DMS114 treated with DMSO at 0.1 percent for 48 hours (cell line): Measurements from ENCODE around the gene DIS3L2.
"Not testable (repeated sequence)": the region's sequence is repeated elsewhere in the genome, so short reads cannot be mapped to it uniquely, and the experiment has no call there.

ENCODE experiments used
- DNase-seq: peaks from one replicate; lab custom pipeline; 2025; ENCODE audit not compliant: unreplicated experiment; lab: John Stamatoyannopoulos, UW

DIS3L2 gene

DNA sequence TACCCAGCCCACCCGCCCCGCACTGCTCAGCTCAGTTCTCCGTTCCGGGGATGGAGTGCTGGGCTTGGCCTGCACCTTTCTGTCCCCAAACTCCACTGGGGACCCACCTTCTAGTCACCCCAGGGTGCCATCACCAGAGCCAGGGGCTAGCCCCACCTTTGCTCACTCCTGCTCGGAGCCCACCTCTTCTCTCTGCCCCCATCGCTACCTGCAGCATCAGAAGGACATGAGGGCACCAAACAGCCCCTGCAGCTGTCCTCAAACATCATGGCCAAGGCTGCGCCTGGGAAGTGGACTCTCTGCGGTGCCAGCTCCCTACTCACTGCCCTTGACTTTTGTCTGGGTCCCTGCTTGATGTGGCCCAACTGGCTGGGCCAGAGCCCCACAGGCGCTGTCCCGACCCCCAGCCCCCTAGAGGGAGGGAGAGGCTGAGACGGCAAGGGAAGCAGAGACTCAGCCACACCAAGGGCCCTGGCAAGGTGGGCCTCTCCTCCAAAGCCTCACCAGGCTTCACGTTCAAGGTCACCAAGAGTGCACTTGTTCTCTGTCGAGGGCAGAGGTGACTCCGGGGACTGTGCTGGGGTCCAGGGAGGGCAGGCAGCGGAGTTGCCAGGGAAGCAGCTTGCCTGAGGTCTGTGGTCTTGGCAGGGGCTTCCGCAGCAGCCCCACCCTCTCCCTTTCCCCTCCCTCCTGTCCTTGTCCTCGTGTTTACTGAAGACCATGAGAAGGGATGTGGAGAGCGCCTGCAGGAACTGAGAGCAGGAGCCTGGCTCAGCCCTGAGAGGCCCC, 403.5 kb downstream of the DIS3L2 start:
- not testable (repeated sequence) for DNase-seq

DNA sequence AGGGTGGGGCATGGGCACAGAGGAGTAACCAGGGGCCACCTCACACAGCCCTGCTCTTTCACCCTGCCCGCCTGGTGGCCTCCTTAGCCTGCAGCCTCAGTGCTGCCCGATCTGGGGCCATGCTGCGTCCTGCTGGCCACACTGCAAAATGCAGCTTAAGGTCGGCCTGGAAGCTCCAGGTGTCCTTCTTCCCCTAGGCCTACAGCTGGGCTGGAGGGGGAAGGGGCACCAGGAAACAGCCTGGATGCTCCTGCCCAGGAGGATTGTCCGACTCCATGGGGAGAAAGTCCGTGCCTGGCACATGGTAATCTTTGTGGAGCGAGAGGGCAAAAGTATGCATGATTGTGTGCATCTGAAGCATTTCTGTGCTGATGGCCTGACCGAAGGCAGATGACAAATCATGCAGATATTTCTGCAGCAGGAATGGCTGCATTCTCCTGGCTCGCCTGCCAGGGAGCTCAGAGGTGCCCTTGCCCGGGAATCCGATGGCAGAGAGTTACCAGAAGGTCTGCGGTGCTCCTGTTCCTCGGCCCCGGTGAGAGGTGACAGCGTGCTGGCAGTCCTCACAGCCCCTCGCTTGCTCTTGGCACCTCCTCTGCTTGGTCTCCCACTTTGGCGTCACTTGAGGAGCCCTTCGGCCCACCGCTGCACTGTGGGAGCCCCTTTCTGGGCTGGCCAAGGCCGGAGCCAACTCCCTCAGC, 404.3 kb downstream of the DIS3L2 start:
- DNase-seq, result no peak

DNA sequence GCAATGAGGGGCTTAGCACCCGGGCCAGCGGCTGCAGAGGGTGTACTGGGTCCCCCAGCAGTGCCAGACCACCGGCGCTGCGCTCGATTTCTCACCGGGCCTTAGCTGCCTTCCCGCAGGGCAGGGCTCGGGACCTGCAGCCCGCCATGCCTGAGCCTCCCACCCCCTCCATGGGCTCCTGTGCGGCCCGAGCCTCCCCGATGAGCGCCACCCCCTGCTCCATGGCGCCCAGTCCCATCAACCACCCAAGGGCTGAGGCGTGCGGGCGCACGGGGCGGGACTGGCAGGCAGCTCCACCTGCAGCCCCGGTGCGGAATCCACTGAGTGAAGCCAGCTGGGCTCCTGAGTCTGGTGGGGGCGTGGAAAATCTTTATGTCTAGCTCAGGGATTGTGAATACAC, 404.9 kb downstream of the DIS3L2 start:
- DNase-seq, result not testable (repeated sequence)

DNA sequence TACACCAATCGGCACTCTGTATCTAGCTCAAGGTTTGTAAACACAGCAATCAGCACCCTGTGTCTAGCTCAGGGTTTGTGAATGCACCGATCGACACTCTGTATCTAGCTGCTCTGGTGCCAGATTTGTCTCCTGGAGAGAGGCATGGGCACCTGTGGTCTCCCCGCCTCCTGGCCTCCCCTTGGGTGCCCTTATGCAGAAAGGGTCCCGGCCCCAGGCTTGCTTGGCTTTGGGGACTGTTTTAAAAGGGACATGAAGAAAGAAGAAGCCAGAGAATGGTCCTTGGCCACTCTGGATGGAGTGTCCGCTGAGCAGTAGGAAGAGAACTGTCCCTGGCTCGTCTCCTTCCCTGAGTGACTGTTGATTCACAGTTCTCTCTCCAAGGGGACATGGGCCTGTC, 405.5 kb downstream of the DIS3L2 start:
- no peak for DNase-seq

DNA sequence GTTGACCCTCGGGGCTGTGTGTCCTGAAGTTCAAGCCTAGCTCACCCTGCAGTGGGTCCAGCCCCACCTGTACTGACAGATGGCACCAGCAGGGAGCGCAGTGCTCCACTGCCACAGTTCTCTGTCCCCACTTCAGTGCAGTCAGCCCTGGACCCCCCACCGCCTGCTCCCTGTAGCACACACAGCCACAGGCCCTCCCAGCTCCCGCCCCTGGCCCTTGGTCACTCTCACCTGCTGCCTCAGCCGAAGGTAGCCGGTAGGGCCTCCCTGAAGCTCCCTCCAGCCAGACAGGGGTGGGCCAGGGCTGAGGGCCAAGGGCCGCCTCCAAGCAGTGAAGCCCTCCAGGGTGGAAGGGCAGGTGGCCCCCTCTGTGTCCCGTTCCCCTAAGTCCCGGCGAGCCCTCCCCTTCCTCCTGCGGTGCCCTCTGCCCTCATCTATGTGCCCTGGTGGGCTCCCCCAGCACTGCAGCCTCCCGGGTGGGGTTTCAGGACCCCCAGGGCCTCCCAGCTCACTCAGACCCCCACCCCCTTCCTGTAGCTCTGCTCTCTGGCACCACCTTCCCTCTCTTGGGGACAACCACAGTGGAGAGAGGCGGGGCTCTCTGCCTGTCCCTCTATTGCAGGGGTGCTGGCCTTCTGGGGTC, 406.2 kb downstream of the DIS3L2 start:
- no peak for DNase-seq

DNA sequence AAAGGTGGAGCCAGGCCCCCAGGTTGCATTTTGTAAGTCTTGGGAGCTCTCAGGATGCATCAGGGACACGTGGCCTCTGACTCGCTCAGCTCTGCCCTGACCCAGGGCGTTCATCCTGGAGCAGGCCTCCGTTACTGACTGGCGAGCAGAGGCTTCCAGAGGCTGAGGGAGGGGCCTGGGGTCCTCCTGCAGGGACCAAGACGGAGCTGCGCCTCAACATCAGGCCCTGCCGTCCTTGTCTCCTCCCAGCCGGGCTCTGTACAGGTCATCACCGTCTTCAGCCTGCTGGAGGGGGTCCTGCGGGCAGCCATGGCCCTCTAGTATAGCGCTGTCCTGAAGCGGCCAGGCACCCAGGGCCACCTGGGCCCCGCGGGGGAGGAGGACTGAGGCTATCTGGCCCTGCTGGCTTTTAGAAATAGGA, 406.8 kb downstream of the DIS3L2 start:
- DNase-seq, result no peak

DNA sequence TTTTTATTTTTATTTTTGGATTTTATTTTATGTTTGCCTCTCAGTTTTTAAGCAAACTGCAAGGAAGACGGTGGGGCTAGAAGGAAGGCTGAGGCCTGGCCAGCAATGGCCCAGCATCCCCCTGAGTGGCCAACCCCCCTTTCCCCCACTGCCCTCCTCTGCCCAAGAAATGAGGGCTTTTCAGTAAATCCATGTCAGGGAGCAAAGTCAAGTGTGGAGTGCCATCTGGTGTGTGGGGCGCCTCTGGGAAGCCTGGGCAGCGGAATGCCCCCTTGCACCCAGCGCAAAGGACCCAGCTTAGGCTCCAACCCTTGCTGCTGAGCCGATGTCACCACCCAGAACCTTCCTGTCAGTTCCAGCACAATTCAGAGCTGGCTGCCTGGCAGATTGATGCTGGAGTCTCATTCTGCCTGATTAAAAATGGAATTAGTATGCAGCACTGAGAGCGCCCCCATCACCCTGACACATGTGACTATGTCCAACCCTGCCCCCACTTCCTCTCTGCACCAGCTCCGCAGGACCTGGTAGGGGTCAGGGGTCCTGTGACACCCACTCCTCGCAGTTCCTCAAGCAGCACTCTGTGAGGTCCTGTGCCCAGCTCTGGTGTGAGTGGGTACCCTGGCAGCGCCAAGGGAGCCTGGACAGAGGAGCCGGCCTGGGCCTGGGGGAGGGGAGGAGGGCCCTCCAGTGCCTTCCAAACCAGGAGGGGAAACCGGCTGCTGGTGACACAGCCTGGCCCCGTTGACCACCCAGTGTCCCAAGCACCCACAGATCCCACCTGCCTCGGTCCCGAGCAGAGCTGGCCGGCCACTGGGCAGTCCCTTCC, 407.8 kb downstream of the DIS3L2 start:
- no peak for DNase-seq

DNA sequence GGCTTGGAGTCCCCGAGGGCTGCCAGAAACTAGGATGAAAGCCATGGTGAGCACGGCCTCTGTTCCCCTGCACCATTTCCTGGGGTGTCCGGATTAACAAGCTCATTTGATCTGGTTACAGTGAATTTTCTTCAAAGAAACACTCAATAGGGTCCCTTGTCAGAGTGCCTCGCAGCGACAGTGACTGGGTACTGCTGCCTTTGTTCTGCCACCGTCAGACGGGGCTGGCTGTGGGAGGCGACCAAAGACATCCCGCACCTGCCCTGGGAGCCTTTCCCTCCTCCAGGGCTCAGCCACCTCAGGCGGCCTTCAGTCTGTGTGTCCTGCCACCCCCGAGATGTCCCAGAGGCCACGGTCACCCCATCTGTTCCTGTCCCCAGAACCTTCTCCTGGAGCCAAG, 408.5 kb downstream of the DIS3L2 start:
- DNase-seq, result not testable (repeated sequence)

DNA sequence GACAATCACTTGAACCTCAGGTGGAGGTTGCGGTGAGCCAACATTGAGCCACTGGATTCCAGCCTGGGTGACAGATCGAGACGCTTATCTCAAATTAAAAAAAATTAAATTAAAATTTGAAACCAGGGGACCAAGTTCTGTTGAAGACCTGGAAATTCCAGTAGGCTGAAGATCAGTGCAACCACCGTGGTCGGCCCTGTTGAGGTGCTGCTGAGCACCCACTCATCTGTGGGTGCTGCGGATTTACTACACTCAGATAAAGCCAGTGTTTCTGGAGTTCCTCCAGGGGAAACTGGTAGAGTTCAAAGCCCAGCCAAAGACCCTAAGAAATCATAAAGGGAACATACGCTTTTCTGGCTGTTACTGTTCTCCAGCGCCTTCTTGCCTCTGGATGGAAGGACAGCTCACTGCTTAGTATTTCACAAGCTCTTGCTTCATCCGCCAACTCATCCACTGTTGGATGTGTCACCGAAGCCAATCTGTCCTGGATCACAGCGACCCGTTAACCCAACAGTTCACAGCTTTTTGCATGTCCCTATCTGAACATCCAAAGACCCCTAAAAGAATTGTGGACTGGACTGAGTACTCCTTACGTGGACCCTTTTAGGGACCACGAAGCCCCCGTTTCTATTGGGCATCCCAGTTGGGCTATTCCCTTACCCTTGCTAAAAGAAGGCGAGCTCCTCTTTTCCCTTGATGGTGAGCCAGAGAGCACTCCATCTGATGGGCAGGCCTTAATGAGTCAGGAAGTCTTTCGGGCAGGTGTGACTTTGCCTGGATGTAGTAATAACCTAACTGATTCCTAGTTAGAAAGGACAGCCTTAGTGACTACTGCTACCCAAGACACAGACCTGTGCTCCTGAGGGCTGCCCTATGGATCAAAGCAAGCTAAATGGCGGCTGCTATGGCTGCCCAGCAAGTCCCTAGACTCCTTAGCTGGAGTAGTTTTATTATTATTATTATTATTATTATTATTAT, 411.0 kb downstream of the DIS3L2 start:
- DNase-seq, result no peak

DNA sequence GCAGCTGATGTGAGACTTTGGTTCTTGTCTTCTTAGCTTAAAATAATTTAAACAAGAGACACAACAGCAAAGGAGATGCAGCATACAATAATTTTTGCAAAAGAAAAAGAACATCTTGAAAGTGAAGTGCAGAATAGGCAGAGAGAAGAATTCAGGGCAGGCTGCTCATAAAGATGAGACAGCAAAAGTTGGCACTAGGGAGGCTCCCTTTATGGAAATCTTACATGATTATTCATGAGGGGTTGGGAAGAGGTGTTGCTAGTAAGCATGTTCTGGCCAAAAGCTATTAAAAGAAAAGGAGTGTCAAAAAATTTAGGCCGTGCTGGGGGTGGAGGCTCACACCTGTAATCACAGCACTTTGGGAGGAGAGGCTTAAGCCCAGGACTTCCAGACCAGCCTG, 412.8 kb downstream of the DIS3L2 start:
- DNase-seq, result no peak

DNA sequence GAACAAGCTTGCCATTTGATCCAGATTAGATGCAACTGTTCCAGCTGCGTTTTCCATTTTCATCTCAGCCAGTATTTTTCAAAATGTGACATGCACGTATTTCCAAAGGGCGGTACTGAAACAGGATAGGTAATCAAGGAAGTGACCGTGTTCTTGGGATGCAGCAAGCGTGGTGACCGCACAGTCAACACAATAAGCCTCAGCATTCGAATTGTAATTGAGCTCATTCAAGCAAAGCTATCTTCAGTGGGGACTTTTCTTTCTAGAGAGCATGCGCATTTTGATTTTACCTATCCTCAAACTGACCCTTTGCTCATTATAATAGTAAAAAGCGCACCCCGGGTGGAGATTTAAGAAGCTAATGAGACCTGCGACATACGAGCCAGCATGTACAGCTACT, 413.7 kb downstream of the DIS3L2 start:
- DNase-seq, result no peak

DNA sequence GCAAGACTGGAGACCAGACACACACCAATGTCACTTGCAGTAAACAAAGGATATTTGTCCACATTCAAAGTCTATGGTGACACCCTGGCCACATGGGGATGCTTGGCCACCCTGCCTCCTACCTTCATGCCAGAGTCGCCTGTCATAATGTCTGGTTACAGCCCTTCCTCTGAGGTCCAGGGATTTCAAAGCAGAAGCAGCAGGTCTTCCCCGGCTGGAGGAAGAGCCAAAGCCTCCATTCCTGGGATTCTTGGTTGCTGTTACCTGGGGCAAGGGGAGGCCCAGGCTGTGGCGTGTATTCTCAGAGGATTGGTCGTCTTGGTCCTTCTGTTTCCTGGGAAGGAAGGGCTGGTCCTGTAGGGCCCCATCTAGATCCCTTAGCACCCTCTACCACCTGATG, 414.7 kb downstream of the DIS3L2 start:
- DNase-seq, result no peak

DNA sequence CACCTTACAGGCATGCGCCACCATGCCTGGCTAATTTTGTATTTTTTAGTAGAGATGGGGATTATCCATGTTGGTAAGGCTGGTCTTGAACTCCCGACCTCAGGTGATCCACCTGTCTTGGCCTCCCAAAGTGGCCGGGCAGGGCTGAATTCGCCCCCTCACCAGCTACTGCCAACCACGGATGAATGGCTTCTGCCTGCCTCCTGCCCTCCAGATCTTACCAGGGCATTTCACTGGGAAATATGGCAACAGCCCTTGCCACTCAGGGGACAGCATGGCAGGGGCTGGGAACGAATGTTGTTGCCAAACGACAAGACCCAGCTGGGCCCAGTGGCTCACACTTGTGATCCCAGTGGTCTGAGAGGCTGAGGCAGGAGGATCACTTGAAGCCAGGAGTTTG, 415.2 kb downstream of the DIS3L2 start:
- DNase-seq, result no peak

DNA sequence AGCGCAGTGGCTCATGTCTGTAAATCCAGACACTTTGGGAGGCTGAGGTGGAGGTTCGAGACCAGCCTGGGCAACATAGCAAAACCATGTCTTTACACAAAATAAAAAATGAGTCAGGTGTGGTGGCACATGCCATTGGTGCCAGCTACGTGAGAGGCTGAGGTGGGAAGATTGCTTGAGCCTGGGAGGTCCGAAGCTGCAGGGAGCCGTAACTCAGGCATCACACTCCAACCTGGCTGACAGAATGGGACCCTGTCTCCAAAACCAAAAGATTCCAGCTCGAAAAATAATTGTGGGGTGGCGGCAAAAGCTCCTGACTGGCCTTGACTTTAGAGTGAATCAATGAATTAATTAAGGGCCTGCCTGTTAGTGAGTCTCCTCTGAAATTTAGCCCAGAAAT, 415.8 kb downstream of the DIS3L2 start:
- DNase-seq, result no peak

DNA sequence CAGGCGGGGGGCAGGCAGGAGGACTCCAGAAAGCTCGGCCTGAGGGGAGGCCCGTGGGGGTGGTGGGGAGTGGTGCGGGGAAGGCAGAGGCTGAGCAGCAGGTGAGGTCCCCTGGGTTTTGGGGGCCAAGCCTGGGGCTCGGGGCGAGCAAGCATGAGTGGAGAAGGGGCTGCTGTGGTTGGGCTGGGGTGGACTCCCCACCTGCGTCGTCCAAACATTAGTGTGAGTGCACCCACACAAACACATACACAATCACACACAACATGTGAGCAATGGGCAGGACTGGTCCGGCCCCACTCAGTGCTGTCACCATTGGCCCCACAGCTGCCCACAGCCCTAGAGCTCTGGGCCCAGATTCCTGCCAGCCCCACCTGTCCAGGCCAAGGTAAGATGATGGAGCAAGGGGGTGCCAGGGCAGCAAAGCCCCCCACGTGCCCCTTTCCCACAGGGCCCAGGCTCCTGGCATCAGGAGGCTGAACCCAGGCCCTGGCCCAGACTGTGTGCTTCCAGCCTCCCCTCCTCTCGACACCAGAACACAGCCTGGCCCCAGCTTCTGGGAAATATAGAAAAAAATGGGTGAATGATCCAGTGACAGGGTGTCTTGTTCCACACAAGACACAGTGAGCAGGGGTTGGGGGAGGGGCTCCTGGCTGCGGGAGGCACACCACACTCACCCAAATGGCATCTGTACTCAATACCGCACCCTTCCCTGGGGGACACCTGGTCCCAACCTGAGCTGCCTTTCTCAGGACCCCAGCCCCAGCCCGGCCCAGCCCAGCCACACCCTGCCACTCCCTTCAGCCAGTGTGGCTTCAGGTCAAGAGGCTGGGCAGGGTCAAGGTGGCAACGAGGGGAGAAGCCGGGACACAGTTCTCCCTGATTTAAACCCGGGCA, 416.6 kb downstream of the DIS3L2 start:
- DNase-seq, result no peak

DNA sequence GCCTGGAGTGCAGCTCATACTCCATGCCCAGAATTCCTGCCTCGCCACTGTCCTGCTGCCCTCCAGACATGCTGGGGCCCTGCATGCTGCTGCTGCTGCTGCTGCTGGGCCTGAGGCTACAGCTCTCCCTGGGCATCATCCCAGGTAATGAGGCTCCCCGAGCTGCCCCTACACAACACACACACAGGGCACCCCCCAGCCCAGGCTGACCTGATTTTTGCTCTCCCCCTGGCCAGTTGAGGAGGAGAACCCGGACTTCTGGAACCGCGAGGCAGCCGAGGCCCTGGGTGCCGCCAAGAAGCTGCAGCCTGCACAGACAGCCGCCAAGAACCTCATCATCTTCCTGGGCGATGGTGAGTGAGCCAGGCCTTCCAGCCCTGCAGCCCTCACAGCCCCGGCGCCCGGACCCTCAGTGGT, 417.2 kb downstream of the DIS3L2 start, which contains the start of gene ALPP:
ALPP (plus strand) TSS at position 17 of the 417 bp plus-strand sequence; CDS start at position 69, 52 bp downstream.
- not testable (repeated sequence) for DNase-seq

DNA sequence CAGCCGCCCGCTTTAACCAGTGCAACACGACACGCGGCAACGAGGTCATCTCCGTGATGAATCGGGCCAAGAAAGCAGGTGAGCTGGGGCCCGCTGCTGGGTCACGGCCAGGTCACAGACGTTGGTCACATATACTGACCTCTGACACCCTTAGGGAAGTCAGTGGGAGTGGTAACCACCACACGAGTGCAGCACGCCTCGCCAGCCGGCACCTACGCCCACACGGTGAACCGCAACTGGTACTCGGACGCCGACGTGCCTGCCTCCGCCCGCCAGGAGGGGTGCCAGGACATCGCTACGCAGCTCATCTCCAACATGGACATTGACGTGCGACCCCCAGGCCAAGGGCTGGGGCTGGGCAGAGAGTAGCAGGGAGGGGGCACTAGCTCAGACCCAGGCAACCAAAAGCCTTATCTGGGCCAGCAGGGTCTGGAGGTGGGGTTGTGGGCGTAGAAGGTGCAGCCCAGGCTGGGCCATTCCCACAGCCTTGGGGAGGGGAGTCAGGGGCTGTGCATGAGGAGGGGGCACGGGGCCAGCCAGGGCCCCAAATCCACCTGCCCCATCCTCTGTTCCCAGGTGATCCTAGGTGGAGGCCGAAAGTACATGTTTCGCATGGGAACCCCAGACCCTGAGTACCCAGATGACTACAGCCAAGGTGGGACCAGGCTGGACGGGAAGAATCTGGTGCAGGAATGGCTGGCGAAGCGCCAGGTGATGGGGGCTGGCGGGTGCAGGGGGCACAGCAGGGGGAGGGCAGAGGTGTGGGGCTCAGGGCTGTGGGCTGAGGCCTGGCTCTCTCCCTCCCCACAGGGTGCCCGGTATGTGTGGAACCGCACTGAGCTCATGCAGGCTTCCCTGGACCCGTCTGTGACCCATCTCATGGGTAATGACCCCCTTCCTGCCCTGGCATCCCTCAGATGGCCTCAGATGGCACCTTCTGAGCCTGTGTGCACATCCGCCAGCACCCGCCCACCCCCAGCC, 418.4 kb downstream of the DIS3L2 start:
- DNase-seq, result not testable (repeated sequence)
